GM19239 (cell line): ENCODE results near the gene SMO.
"Not testable (repeated sequence)": the region's sequence is repeated elsewhere in the genome, so short reads cannot be mapped to it uniquely, and the experiment has no call there.

Experiments
- DNase-seq: peaks from one replicate; pipeline ENCODE4 v3.0.0; 2011; ENCODE audit warnings: low spot score; ENCODE audit not compliant: insufficient read length
- FAIRE-seq: peaks from 2 replicates; lab custom pipeline; 2011; peaks lifted over from hg19 to GRCh38; lab: Jason Lieb, UNC

SMO gene

DNA sequence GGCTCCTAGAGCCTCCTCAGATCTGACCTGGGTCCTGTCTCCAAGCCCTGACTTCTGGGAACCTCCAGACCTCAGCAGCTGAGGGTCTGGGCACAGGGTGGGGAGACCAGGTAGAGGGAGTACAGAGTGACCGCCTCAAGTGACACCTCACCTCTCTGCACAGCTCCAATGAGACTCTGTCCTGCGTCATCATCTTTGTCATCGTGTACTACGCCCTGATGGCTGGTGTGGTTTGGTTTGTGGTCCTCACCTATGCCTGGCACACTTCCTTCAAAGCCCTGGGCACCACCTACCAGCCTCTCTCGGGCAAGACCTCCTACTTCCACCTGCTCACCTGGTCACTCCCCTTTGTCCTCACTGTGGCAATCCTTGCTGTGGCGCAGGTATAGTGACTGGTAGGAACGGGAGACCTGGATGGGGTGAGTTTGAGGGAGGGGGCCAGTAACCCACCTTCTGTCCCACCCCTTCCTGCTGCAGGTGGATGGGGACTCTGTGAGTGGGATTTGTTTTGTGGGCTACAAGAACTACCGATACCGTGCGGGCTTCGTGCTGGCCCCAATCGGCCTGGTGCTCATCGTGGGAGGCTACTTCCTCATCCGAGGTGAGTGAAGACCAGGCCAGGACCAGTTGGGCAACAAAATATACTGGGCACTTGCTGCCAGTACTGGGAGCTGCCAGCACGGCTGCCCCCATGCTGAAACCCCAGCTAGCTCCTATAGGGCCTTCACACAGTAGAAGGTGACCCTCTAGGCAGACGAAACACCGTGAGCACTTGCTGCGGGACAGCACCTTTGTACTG lies 17.8 kb downstream of the SMO start:
- FAIRE-seq = no peak
- DNase-seq = no peak

GRCh38 chr7:129208667-129209066 lies 20.2 kb downstream of the SMO start:
- no peak for FAIRE-seq
- DNase-seq = no peak

- FAIRE-seq = no peak
These were observed 20.9 kb downstream of the SMO start for GRCh38 chr7:129209067-129209926.

DNA sequence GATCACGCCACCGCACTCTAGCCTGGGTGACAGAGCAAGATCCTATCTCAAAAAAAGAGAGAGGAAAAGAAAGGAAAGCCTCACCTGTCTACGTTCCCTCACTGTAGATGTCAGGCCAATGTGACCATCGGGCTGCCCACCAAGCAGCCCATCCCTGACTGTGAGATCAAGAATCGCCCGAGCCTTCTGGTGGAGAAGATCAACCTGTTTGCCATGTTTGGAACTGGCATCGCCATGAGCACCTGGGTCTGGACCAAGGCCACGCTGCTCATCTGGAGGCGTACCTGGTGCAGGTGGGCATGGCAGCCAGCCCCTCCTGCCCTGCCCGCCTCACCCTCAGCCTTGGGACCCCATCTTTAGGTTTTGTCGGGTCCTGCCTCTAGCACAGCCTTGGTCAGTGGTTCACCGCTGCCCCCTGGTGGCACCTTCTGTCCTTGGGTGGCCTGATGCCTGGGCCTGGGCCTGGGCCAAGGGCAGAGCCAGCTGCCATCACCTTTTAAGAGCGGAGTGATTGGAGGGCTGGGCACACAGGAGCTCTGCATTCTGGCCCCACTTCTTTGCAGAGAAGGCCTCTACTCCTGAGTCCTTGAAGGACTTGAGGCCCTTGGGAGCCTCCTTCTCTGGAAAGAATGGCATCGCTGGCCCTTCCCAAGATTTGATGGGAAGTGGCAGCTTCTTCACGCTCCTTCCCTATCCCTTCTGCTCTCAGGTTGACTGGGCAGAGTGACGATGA lies 22.0 kb downstream of the SMO start:
- FAIRE-seq (peak; percentile 76), DNase-seq (peak; percentile 92)

More at GRCh38 chr7:129209067-129209926, 20.9 kb downstream of the SMO start:
- DNase-seq = no peak

DNA sequence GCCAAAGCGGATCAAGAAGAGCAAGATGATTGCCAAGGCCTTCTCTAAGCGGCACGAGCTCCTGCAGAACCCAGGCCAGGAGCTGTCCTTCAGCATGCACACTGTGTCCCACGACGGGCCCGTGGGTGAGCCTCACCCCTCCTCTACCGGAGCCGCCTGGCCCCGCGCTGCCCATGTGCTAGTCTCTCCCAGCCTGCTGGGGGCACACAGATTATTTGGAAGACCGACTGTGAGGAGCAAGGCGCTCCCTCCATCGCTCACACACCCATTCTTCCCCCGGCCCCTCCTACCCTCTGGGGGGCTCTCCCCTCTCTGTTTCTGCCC lies 22.5 kb downstream of the SMO start:
- DNase-seq (no peak), FAIRE-seq (no peak)

GRCh38 chr7:129212126-129212525 lies 23.7 kb downstream of the SMO start:
- DNase-seq (no peak), FAIRE-seq (no peak)

- FAIRE-seq = no peak
- DNase-seq = no peak
These were observed 24.2 kb downstream of the SMO start for GRCh38 chr7:129212596-129212995.

DNA sequence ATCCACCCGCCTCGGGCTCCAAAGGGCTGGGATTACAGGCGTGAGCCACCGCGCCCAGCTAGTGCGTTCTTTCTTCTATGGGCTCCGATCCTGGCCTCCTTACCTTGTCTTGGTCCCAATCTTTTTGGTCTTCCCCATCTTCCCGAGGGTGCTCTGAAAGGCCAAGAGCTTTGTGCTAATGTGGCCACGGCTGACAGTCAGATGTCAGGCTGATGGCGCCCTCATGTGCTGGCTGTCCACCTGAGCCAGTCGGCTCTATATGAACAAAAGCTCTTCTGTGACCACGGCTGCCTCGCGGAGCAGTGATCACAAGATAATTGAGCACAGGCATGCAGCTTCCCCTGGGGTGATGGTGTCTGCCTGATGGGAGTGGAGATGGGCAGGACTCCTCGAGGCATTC lies 25.4 kb downstream of the SMO start:
- FAIRE-seq = peak; percentile 21
- no peak for DNase-seq

DNA sequence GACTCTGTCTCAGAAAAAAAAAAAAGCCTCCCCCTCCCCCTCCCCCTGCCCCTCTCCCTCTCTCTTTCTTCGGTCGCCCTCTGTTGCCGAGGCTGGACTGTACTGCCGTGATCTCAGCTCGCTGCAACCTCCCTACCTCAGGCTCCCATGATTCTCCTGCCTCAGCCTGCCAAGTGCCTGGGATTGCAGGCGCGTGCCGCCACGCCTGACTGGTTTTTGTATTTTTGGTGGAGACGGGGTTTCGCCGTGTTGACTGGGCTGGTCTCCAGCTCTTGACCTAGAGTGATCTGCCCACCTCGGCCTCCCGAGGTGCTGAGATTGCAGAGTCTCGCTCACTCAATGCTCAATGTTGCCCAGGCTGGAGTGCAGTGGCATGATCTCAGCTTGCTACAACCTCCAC lies 27.3 kb downstream of the SMO start:
- not testable (repeated sequence) for DNase-seq, FAIRE-seq

DNA sequence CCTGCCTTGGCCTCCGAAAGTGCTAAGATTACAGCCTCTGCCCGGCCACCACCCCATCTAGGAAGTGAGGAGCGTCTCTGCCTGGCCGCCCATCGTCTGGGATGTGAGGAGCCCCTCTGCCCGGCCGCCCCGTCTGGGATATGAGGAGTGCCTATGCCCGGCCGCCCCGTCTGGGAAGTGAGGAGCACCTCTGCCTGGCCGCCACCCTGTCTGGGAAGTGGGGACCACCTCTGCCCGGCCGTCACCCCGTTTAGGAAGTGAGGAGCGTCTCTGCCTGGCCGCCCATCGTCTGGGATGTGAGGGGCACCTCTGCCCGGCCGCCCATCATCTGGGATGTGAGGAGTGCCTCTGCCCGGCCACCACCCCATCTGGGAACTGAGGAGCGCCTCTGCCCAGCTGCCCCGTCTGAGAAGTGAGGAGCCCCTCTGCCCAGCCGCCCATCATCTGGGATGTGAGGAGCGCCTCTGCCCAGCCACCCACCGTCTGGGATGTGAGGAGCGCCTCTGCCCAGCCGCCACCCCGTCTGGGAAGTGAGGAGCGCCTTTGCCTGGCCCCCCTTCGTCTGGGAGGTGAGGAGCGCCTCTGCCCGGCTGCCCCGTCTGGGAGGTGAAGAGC lies 27.8 kb downstream of the SMO start:
- not testable (repeated sequence) for DNase-seq, FAIRE-seq

DNA sequence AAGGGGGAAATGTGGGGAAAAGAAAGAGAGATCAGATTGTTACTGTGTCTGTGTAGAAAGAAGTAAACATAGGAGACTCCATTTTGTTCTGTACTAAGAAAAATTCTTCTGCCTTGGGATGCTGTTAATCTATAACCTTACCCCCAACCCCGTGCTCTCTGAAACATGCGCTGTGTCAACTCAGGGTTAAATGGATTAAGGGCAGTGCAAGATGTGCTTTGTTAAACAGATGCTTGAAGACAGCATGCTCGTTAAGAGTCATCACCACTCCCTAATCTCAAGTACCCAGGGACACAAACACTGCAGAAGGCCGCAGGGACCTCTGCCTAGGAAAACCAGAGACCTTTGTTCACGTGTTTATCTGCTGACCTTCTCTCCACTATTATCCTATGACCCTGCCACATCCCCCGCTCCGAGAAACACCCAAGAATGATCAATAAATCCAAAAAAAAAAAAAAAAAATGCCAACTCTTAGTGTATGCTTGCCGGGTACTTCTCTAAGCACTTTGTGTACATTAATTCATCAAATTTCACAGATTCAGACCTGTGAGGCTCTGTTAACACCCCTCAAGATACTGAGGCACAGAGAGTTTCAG lies 28.5 kb downstream of the SMO start:
- not testable (repeated sequence) for DNase-seq, FAIRE-seq

- peak; percentile 77 for FAIRE-seq
- peak; percentile 67 for DNase-seq
These were observed 30.2 kb downstream of the SMO start for GRCh38 chr7:129218514-129219062.

- not testable (repeated sequence) for DNase-seq, FAIRE-seq
These were observed 30.7 kb downstream of the SMO start for GRCh38 chr7:129219166-129219565.

GRCh38 chr7:129222064-129222463 lies 33.6 kb downstream of the SMO start:
- DNase-seq = no peak
- no peak for FAIRE-seq

- FAIRE-seq = peak; percentile 95
- peak; percentile 83 for DNase-seq
These were observed 36.1 kb downstream of the SMO start, which contains the start of gene AHCYL2 for GRCh38 chr7:129224251-129225205. AHCYL2 (plus strand) TSS chr7:129225030.

GRCh38 chr7:129225206-129225930 lies 36.9 kb downstream of the SMO start:
- DNase-seq (no peak), FAIRE-seq (peak; percentile 14)

DNA sequence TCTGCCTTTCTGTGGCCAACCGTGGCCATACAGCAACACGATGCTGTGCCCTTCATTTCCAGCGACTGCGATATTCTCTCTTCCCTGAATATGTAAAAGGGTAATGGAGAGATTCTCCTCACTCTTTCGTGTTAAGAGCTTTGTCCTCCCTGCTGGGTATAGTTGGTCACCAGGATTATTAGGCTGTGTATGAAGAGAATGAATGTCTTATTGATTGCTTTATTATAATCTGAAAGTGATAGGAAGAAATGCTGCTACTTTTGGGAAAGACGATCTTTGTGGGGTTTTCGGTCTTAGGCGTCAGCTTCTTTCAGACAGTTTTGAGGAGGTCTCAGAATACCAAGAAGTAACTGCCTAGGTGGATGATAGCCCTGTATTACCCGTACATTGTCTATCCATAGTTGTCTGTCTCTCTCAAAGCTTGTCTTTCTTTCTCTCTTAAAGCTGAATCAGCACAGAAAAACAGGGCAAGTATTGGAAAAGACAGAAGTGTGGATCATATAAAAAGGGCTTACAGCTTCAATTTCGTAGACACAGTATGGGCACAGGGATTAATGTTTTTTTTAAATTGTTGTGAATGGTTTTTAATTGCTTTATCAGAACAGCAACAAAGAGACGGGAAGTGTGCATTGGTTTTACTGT lies 37.6 kb downstream of the SMO start:
- FAIRE-seq = peak; percentile 68
- DNase-seq = no peak
